Measurements from ENCODE around the gene TNFRSF25. TPM values are rescaled to one million over a fixed set of nuclear protein-coding genes. Genes with fewer than 3 reads are reported as not detected.

TNFRSF25 gene
- polyA plus RNA-seq, 1 experiment = 3.3 TPM

DNA sequence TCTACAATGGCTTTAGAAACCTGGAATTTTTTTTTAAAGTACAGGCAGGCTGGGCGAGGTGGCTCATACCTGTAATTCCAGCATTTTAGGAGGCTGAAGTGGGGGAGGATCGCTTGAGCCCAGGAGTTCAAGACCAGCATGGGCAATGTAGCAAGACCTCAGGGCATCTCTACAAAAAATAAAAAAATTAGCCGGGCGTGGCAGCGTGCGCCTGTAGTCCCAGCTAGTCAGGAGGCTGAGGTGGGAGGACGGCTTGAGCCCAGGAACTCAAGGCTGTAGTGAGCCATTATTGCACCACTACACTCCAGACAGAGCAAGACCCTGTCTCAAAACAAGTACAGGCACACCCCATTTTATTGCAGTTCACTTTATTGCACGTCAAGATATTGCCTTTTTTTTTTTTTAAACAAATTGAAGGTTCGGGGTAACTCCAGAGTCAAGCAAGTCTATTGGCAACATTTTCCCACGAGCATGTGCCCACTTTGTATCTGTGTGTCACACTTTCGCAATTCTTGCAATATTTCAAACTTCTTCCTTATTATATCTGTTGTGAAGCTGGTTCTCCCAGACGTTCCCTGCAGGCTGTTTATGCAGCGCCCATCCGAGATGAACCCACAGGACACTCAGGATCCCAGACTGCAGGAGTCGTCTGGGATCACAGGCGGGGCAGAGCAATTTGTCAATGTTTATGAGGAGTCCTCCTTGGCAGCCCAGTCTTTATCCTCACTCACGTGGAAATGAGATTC, 50.9 kb downstream of the TNFRSF25 start:
- CTCF ChIA-PET = interaction anchor here (0.7 to 4.6 kb wide), 19 partner anchors 8 to 411 kb away, joined by 3 to 21 read pairs (median 5); partner anchors contain the start of gene ACOT7
- no peak for DNase-seq (ENCODE audit: low read depth)
- Histone ChIP-seq H3K27me3 (ENCODE audit: control insufficient read depth, insufficient read depth, low read length) (peaks cover 29% of the 10 kb centered on the region), H3K4me3 (ENCODE audit: low read depth, low read length) (no peak overlapping the region), H3K36me3 (ENCODE audit: control insufficient read depth, insufficient read depth, low read length) (no peaks in the 10 kb centered on the region)
- TF ChIP-seq, protein P1, sequence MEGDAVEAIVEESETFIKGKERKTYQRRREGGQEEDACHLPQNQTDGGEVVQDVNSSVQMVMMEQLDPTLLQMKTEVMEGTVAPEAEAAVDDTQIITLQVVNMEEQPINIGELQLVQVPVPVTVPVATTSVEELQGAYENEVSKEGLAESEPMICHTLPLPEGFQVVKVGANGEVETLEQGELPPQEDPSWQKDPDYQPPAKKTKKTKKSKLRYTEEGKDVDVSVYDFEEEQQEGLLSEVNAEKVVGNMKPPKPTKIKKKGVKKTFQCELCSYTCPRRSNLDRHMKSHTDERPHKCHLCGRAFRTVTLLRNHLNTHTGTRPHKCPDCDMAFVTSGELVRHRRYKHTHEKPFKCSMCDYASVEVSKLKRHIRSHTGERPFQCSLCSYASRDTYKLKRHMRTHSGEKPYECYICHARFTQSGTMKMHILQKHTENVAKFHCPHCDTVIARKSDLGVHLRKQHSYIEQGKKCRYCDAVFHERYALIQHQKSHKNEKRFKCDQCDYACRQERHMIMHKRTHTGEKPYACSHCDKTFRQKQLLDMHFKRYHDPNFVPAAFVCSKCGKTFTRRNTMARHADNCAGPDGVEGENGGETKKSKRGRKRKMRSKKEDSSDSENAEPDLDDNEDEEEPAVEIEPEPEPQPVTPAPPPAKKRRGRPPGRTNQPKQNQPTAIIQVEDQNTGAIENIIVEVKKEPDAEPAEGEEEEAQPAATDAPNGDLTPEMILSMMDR (IDR thresholded peaks at IDR 0.05; ENCODE audit: insufficient read depth, low read depth, low read length) = no peak
- POLR2A ChIA-PET = no interaction called here

DNA sequence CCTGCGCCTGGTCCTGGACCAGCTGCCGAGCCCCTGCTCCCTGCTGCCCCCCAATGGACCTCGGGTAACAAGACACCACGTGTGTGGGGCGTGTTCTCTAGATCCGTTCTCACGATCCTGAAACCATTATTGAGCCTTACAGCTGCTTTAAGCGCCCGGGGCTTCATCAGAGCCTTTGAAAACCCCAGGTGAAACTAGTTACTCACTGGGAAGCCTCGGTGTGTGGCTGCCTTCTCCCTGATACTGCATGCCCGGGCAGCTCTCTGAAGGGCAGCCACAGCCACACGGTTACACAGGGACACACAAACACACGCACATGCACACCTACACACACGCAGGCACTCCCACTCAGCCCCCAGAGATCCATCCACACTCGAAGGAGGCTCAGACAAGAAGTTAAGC, 51.5 kb downstream of the TNFRSF25 start:
- H3K27me3 ChIP-seq (ENCODE audit: control insufficient read depth, insufficient read depth, low read length) = peaks cover 27% of the 10 kb centered on the region
- TF ChIP-seq, protein P1 (IDR thresholded peaks at IDR 0.05; ENCODE audit: insufficient read depth, low read depth, low read length) = peak; percentile 80
- DNase-seq (ENCODE audit: low read depth) = no peak
- no peaks in the 10 kb centered on the region for H3K36me3 ChIP-seq (ENCODE audit: control insufficient read depth, insufficient read depth, low read length)
- ChIA-PET CTCF (interaction anchor here (0.6 to 4.6 kb wide), 21 partner anchors 8 to 411 kb away, joined by 3 to 21 read pairs (median 5); partner anchors contain the start of gene ACOT7), POLR2A (interaction anchor here (0.6 kb wide), 1 partner anchor 35 kb away, joined by 3 read pairs; no protein-coding TSS in a partner anchor)
- no peak overlapping the region for H3K4me3 ChIP-seq (ENCODE audit: low read depth, low read length)

DNA sequence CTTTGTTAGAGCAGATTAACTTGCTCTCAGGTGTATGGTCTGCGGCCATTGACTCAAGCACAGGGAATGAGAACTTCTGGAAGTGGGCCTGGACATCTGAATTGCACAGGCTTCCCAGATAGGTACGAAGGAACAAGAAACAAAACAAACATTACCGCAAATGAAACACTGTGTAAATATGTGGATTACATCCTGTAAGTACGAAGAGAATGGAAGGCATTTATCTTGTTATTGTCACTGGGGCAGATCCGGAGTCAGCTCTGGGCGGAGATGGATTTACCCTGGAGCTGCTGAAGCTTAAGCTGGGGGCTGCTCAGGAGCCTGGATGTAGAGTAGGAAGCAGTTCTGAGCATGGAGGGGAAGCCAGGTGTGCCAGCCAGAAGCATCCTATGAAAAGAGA, 53.1 kb downstream of the TNFRSF25 start:
- CTCF ChIA-PET = interaction anchor here (1.1 to 4.6 kb wide), 5 partner anchors 9 to 166 kb away, joined by 3 to 21 read pairs (median 13); partner anchors contain the start of gene ACOT7
- POLR2A ChIA-PET = no interaction called here
- H3K27me3 ChIP-seq (ENCODE audit: control insufficient read depth, insufficient read depth, low read length) = peaks cover 16% of the 10 kb centered on the region

More for the DNA sequence above, 53.1 kb downstream of the TNFRSF25 start:
- DNase-seq (ENCODE audit: low read depth) = no peak
- Histone ChIP-seq H3K36me3 (ENCODE audit: control insufficient read depth, insufficient read depth, low read length) (no peaks in the 10 kb centered on the region), H3K4me3 (ENCODE audit: low read depth, low read length) (no peak overlapping the region)
- TF ChIP-seq, protein P1 (IDR thresholded peaks at IDR 0.05; ENCODE audit: insufficient read depth, low read depth, low read length) = no peak

Small RNA genes lying within 50 kb of the gene (small RNA-seq; reads per million reads assigned to genes)
- gene MIR4252 (ENCODE audit: insufficient read length, low read depth, low replicate concordance) = not detected

Other genes starting within 250 kb of the TNFRSF25 start
- gene ICMT, start 230.2 kb downstream of the TNFRSF25 start, polyA plus RNA-seq (2011; rRNA removed) = 86.2 and 91.5 TPM in 2 replicates
- not detected in 2 replicates for gene HES3, start 222.0 kb downstream of the TNFRSF25 start, polyA plus RNA-seq (2011; rRNA removed)
- 6.3 and 9.0 TPM in 2 replicates for gene GPR153, start 205.1 kb downstream of the TNFRSF25 start, polyA plus RNA-seq (2011; rRNA removed)
- gene ACOT7, start 72.4 kb downstream of the TNFRSF25 start, polyA plus RNA-seq (2011; rRNA removed) = 68.1 and 157 TPM in 2 replicates
- not detected in 2 replicates for gene HES2, start 46.3 kb downstream of the TNFRSF25 start, polyA plus RNA-seq (2011; rRNA removed)
- not detected in 2 replicates for gene ESPN, start 41.4 kb downstream of the TNFRSF25 start, polyA plus RNA-seq (2011; rRNA removed)
- 3.2 and 4.3 TPM in 2 replicates for gene PLEKHG5, start 25.5 kb upstream of the TNFRSF25 start, polyA plus RNA-seq (2011; rRNA removed)
- gene NOL9, start 88.3 kb upstream of the TNFRSF25 start, polyA plus RNA-seq (2011; rRNA removed) = 9.5 and 15.1 TPM in 2 replicates
- gene TAS1R1, start 89.1 kb upstream of the TNFRSF25 start, polyA plus RNA-seq (2011; rRNA removed) = 0.16 and 0.25 TPM in 2 replicates
- 7.8 and 14.0 TPM in 2 replicates for gene ZBTB48, start 113.8 kb upstream of the TNFRSF25 start, polyA plus RNA-seq (2011; rRNA removed)
- 8.5 and 19.2 TPM in 2 replicates for gene KLHL21, start 136.7 kb upstream of the TNFRSF25 start, polyA plus RNA-seq (2011; rRNA removed)
- 7.9 and 9.4 TPM in 2 replicates for gene PHF13, start 147.6 kb upstream of the TNFRSF25 start, polyA plus RNA-seq (2011; rRNA removed)
- gene THAP3, start 158.7 kb upstream of the TNFRSF25 start, polyA plus RNA-seq (2011; rRNA removed) = 8.6 and 12.5 TPM in 2 replicates
- 29.8 and 36.0 TPM in 2 replicates for gene DNAJC11, start 235.6 kb upstream of the TNFRSF25 start, polyA plus RNA-seq (2011; rRNA removed)